HUES6 (cell line): ENCODE results near the gene CLTA.
"Not testable (repeated sequence)": the region's sequence is repeated elsewhere in the genome, so short reads cannot be mapped to it uniquely, and the experiment has no call there.

ENCODE experiments used
- H3K27ac ChIP-seq: 2 replicates; pipeline ENCODE4 v1.7.0; 2013; ENCODE audit warnings: low read depth, mild to moderate bottlenecking, low read length, inconsistent platforms
- H3K27me3 ChIP-seq: 2 replicates; pipeline ENCODE4 v1.6.1; 2013; ENCODE audit warnings: low read length; ENCODE audit not compliant: control insufficient read depth, insufficient read depth
- H3K36me3 ChIP-seq: 2 replicates; pipeline ENCODE4 v1.6.1; 2013; ENCODE audit warnings: low read length; ENCODE audit not compliant: control insufficient read depth, insufficient read depth
- H3K4me1 ChIP-seq: 2 replicates; pipeline ENCODE4 v1.6.1; 2013; ENCODE audit warnings: low read length; ENCODE audit not compliant: control insufficient read depth, insufficient read depth
- H3K4me3 ChIP-seq: 2 replicates; pipeline ENCODE4 v1.5.1; 2013; ENCODE audit warnings: low read depth, low read length
- H3K9ac ChIP-seq: one replicate; pipeline ENCODE4 v1.6.1; 2013; ENCODE audit warnings: mild to moderate bottlenecking, low read length
- H3K9me3 ChIP-seq: 2 replicates; pipeline ENCODE4 v1.6.1; 2013; ENCODE audit warnings: low read depth, low read length; ENCODE audit not compliant: control insufficient read depth, insufficient read depth

Gene CLTA

GRCh38 chr9:36159509-36159908, 31.2 kb upstream of the CLTA start:
- H3K27me3 ChIP-seq, H3K9ac ChIP-seq, H3K27ac ChIP-seq, H3K4me3 ChIP-seq, H3K36me3 ChIP-seq: not testable (repeated sequence)
- Histone ChIP-seq H3K4me1 (peaks cover 28% of the 10 kb centered on the region), H3K9me3 (peaks cover 12% of the 10 kb centered on the region)

- not testable (repeated sequence) for H3K27ac ChIP-seq, H3K4me3 ChIP-seq, H3K9ac ChIP-seq, H3K27me3 ChIP-seq, H3K36me3 ChIP-seq
- H3K9me3 ChIP-seq, result peaks cover 12% of the 10 kb centered on the region
- peaks cover 34% of the 10 kb centered on the region for H3K4me1 ChIP-seq
Observed at GRCh38 chr9:36160126-36160525, 30.6 kb upstream of the CLTA start.

- no peaks in the 10 kb centered on the region for H3K27me3 ChIP-seq
- H3K4me3 ChIP-seq, result no peak overlapping the region
- peaks cover 4% of the 10 kb centered on the region; the same call in 1 of the 2 replicates for H3K36me3 ChIP-seq
- no peak overlapping the region for H3K9ac ChIP-seq
- no peak overlapping the region for H3K27ac ChIP-seq
- H3K9me3 ChIP-seq, result peaks cover 11% of the 10 kb centered on the region
- peaks cover 36% of the 10 kb centered on the region for H3K4me1 ChIP-seq
Observed at GRCh38 chr9:36161187-36161586, 29.5 kb upstream of the CLTA start.

GRCh38 chr9:36162211-36162738, 28.4 kb upstream of the CLTA start:
- Histone ChIP-seq H3K9ac (peak overlapping the region; percentile 7), H3K36me3 (no peaks in the 10 kb centered on the region), H3K27me3 (no peaks in the 10 kb centered on the region), H3K4me1 (peaks cover 36% of the 10 kb centered on the region), H3K9me3 (peaks cover 5% of the 10 kb centered on the region; the same call in 1 of the 2 replicates), H3K4me3 (no peak overlapping the region), H3K27ac (peak overlapping the region; percentile 33; the same call in 1 of the 2 replicates)

DNA sequence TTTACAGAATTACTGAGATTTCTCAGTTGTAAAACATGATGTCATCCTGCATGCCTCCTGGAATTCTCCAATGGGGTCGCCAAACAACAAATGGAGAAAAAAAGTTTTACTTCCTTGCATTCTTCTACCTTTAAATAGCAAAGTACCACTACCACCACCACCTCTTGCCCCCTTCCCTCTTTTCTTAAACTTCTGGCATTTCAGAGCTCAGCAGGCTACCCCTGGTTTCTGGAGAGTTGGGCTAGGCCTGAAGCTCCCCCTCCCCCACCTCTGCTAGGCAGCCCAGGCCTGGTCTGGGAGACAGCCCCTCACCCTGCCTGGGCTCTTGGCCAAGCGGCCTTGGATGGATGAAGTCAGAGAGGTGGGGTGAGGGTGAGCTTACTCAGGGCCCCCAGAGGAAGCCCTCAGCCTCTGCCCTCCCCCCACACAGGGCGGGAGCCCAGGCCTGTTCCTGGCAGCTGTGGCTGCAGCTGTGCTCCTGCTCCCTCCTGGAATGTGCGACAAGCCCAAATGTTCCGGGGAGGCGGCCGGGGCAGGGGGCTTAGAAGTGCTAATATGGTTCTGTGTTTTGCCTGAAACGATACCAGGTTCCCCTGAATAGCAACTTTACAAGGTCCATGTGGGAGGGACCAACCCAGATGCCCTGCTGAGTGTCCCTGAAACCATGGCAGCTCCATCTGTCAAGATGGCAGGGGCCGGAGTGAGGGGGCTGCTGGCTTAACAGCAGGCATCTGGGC, 27.5 kb upstream of the CLTA start:
- Histone ChIP-seq H3K27ac (peak overlapping the region; percentile 33; the same call in 1 of the 2 replicates), H3K4me3 (peak overlapping the region; percentile 16; the same call in 1 of the 2 replicates), H3K9ac (peak overlapping the region; percentile 60)

DNA sequence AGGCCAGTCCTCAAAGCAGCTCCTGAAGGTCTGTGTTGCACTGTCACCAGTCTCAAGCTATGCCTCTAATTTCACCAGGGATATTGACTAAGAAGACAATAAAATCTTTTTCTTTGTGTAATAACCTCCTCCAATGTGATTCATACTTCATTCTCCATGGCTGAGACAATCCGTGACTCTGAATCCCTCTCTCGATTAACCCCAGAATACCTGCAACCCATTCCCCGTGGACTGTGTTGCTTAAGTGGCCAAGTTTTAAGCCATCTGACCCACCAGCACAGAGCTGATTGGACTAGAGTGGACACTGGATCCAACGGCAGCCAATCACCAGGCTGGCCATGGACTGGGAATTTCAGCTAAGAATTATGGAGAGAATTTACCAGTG, 26.9 kb upstream of the CLTA start:
- Histone ChIP-seq H3K4me1 (peaks cover 36% of the 10 kb centered on the region), H3K27ac (peak overlapping the region; percentile 33; the same call in 1 of the 2 replicates), H3K9ac (peak overlapping the region; percentile 60), H3K36me3 (no peaks in the 10 kb centered on the region), H3K27me3 (no peaks in the 10 kb centered on the region), H3K9me3 (no peaks in the 10 kb centered on the region), H3K4me3 (peak overlapping the region; percentile 16; the same call in 1 of the 2 replicates)

More for the DNA sequence above, 27.5 kb upstream of the CLTA start:
- H3K36me3 ChIP-seq, result no peaks in the 10 kb centered on the region
- peaks cover 36% of the 10 kb centered on the region for H3K4me1 ChIP-seq
- peaks cover 2% of the 10 kb centered on the region; the same call in 1 of the 2 replicates for H3K9me3 ChIP-seq
- no peaks in the 10 kb centered on the region for H3K27me3 ChIP-seq

DNA sequence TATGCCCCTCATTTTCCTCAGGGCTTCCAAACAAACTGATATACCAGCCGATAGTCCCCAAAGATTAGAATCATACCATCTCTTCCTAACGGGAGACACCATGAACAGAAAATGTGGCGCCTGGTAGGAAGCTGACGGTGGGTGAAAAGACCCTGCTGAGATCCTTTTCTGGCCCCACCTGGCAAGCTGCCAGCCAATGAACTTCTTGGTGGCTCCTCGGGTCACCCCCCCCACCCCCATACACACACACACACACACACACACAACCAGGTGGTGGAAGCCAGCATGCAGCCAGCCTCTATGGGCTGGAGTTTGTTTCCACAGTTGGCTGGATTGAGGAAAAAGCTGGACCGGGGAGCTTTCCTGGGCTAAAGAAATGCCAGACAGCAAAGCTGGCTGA, 26.3 kb upstream of the CLTA start:
- Histone ChIP-seq H3K9me3 (no peaks in the 10 kb centered on the region), H3K4me3 (no peak overlapping the region), H3K36me3 (no peaks in the 10 kb centered on the region), H3K27ac (no peak overlapping the region), H3K27me3 (no peaks in the 10 kb centered on the region), H3K4me1 (peaks cover 36% of the 10 kb centered on the region), H3K9ac (no peak overlapping the region)

GRCh38 chr9:36164989-36165388, 25.7 kb upstream of the CLTA start:
- no peaks in the 10 kb centered on the region for H3K36me3 ChIP-seq
- no peak overlapping the region for H3K9ac ChIP-seq

DNA sequence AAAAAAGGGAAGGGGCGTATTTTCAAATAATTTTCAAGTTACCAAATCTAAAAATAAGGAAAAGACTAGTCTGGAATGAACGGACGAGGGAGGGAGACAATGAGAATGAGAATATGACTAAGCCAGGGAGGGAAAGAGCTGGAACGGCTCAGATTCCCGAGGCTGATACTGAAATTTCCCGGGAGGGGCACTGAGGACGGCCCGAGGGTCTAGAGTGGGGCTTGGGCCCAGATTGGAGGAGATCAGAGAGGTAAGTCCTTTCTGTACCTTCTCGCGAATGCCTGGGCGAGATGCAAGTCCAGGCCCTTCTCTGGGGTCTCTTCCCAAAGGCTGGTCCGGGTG, 24.9 kb upstream of the CLTA start:
- H3K27ac ChIP-seq, result no peak overlapping the region
- H3K27me3 ChIP-seq, result no peaks in the 10 kb centered on the region
- no peaks in the 10 kb centered on the region for H3K9me3 ChIP-seq
- no peak overlapping the region for H3K9ac ChIP-seq
- no peaks in the 10 kb centered on the region for H3K36me3 ChIP-seq
- peaks cover 36% of the 10 kb centered on the region for H3K4me1 ChIP-seq
- no peak overlapping the region for H3K4me3 ChIP-seq

More at GRCh38 chr9:36164989-36165388, 25.7 kb upstream of the CLTA start:
- H3K27me3 ChIP-seq, result no peaks in the 10 kb centered on the region
- H3K4me1 ChIP-seq, result peaks cover 36% of the 10 kb centered on the region
- H3K9me3 ChIP-seq, result no peaks in the 10 kb centered on the region
- no peak overlapping the region for H3K27ac ChIP-seq
- H3K4me3 ChIP-seq, result no peak overlapping the region

DNA sequence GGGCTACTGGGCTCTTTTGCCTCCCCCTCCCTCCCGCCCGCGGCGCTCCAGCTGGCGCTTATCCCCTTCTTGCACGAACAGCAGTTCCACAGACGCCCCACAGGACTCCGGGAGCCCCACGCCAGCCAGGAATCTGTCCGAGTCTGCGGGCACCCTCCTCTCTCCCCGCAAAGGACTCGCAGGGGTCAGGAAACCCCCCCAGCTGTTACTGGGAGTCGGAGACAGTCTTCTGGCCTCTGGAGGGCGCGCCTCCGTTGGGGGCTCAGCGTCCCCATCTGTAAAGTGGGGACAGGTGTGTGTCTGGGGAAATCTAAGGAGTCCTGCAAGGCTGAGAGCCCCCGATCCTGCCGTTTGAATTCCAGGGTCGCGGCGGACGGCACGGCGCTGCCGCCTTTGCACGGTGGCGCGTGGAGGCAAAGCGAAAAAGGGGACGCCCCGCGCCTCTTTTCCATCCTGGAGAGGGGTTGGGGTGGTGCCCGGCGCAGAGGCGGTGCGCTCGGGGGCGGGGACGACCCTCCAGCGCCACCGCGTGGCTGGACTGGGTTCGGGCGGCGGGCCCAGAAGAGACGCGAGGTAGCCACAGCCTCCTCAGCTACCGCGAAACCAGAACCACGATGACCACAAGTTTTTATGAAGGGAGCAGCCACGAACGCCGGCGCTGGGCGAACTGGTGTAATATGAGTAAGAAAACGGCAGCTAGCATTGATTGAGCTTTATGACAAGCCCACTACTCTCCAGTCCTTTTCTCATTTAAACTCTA, 24.4 kb upstream of the CLTA start:
- Histone ChIP-seq H3K27ac (no peak overlapping the region), H3K9me3 (no peaks in the 10 kb centered on the region), H3K4me3 (peak overlapping the region; percentile 72), H3K36me3 (no peaks in the 10 kb centered on the region), H3K4me1 (peaks cover 35% of the 10 kb centered on the region), H3K9ac (peak overlapping the region; percentile 46), H3K27me3 (no peaks in the 10 kb centered on the region)

GRCh38 chr9:36169166-36169565, 21.6 kb upstream of the CLTA start, which contains the start of gene CCIN:
Gene CCIN (plus strand): TSS chr9:36169388. CDS start chr9:36169503, 115 bp downstream.
- no peak within 1 kb of the TSS for H3K9ac ChIP-seq
- no peak within 1 kb of the TSS for H3K27ac ChIP-seq
- H3K4me3 ChIP-seq, result no peak within 1 kb of the TSS
- no peaks in the 10 kb centered on the region for H3K36me3 ChIP-seq
- H3K9me3 ChIP-seq, result no peaks in the 10 kb centered on the region
- H3K27me3 ChIP-seq, result no peaks in the 10 kb centered on the region
- peaks cover 11% of the 10 kb centered on the region; the same call in 1 of the 2 replicates for H3K4me1 ChIP-seq
